Measurements from ENCODE around the gene ASTN1.

- TF ChIP-seq, protein P1, sequence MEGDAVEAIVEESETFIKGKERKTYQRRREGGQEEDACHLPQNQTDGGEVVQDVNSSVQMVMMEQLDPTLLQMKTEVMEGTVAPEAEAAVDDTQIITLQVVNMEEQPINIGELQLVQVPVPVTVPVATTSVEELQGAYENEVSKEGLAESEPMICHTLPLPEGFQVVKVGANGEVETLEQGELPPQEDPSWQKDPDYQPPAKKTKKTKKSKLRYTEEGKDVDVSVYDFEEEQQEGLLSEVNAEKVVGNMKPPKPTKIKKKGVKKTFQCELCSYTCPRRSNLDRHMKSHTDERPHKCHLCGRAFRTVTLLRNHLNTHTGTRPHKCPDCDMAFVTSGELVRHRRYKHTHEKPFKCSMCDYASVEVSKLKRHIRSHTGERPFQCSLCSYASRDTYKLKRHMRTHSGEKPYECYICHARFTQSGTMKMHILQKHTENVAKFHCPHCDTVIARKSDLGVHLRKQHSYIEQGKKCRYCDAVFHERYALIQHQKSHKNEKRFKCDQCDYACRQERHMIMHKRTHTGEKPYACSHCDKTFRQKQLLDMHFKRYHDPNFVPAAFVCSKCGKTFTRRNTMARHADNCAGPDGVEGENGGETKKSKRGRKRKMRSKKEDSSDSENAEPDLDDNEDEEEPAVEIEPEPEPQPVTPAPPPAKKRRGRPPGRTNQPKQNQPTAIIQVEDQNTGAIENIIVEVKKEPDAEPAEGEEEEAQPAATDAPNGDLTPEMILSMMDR (IDR thresholded peaks at IDR 0.05) = no peak
- TF ChIP-seq FOSL2 (IDR thresholded peaks at IDR 0.05; ENCODE audit: borderline replicate concordance, low read depth) (no peak), RXRA (IDR thresholded peaks at IDR 0.05; ENCODE audit: borderline replicate concordance, low read depth) (no peak), MAX (IDR thresholded peaks at IDR 0.05; ENCODE audit: low read depth) (no peak), SMC3 (IDR thresholded peaks at IDR 0.05; ENCODE audit: low read depth, low read length) (no peak), GABPA (IDR thresholded peaks at IDR 0.05; ENCODE audit: low read depth) (no peak), MXI1 (IDR thresholded peaks at IDR 0.05; ENCODE audit: low read depth, low read length) (no peak)
These were observed 44.4 kb upstream of the ASTN1 start for GRCh38 chr1:177208920-177209319.
